ENCODE data around the gene SLC25A38.

GRCh38 chr3:39408493-39409372 lies 25.6 kb downstream of the SLC25A38 start:
- no peak for TF ChIP-seq CTCF (IDR thresholded peaks at IDR 0.05)
- no peak for TF ChIP-seq NFE2L2 (conservative IDR thresholded peaks at IDR 0.05; ENCODE audit: low read length)
